HG02973 (cell line): Measurements from ENCODE around the gene AP1B1.
"Not testable (repeated sequence)": the region's sequence is repeated elsewhere in the genome, so short reads cannot be mapped to it uniquely, and the experiment has no call there.

ENCODE experiments used
- ATAC-seq: cut with Tn5 transposase; IDR thresholded peaks from one replicate; pipeline ENCODE4 v1.9.1; 2021; ENCODE audit warnings: moderate library complexity; ENCODE audit not compliant: unreplicated experiment

Gene AP1B1

GRCh38 chr22:29390270-29390669 lies 1.9 kb upstream of the AP1B1 start:
- ATAC-seq = no peak

- ATAC-seq = no peak
Observed at GRCh38 chr22:29388759-29389090, 355 bp upstream of the AP1B1 start.

GRCh38 chr22:29386708-29387107 lies 1.7 kb downstream of the AP1B1 start:
- ATAC-seq = no peak

GRCh38 chr22:29385748-29386147 lies 2.6 kb downstream of the AP1B1 start:
- no peak for ATAC-seq

- ATAC-seq = no peak
Observed at GRCh38 chr22:29385151-29385704, 3.1 kb downstream of the AP1B1 start.

GRCh38 chr22:29383740-29384139 lies 4.6 kb downstream of the AP1B1 start:
- ATAC-seq = no peak

GRCh38 chr22:29382580-29383302 lies 5.6 kb downstream of the AP1B1 start:
- ATAC-seq = no peak

GRCh38 chr22:29380856-29381255 lies 7.5 kb downstream of the AP1B1 start:
- no peak for ATAC-seq

- no peak for ATAC-seq
Observed at GRCh38 chr22:29380032-29380781, 8.2 kb downstream of the AP1B1 start.

- ATAC-seq = no peak
Observed at GRCh38 chr22:29379258-29379657, 9.1 kb downstream of the AP1B1 start.

GRCh38 chr22:29377979-29378378 lies 10.4 kb downstream of the AP1B1 start:
- ATAC-seq = no peak

GRCh38 chr22:29376705-29377104 lies 11.7 kb downstream of the AP1B1 start:
- not testable (repeated sequence) for ATAC-seq

- ATAC-seq = no peak
Observed at GRCh38 chr22:29375398-29376076, 12.8 kb downstream of the AP1B1 start.

- ATAC-seq = not testable (repeated sequence)
Observed at GRCh38 chr22:29374806-29375205, 13.6 kb downstream of the AP1B1 start.

GRCh38 chr22:29374401-29374800 lies 14.0 kb downstream of the AP1B1 start:
- no peak for ATAC-seq

- no peak for ATAC-seq
Observed at GRCh38 chr22:29370537-29370936, 17.8 kb downstream of the AP1B1 start.

GRCh38 chr22:29369460-29369859 lies 18.9 kb downstream of the AP1B1 start:
- no peak for ATAC-seq

GRCh38 chr22:29359469-29359868 lies 28.9 kb downstream of the AP1B1 start:
- ATAC-seq = no peak

- ATAC-seq = not testable (repeated sequence)
Observed at GRCh38 chr22:29357193-29357890, 31.0 kb downstream of the AP1B1 start.

- no peak for ATAC-seq
Observed at GRCh38 chr22:29353860-29354259, 34.5 kb downstream of the AP1B1 start.

GRCh38 chr22:29353286-29353685 lies 35.1 kb downstream of the AP1B1 start:
- ATAC-seq = no peak
